GM18873 (cell line): ENCODE measurements around the gene PLA2G2A.
"Not testable (repeated sequence)": the region's sequence is repeated elsewhere in the genome, so short reads cannot be mapped to it uniquely, and the experiment has no call there.

Source experiments
- ATAC-seq: cut with Tn5 transposase; IDR thresholded peaks from one replicate; pipeline ENCODE4 v1.9.1; 2021; ENCODE audit warnings: mild to moderate bottlenecking, moderate library complexity, moderate number of reproducible peaks; ENCODE audit not compliant: unreplicated experiment, low FRiP score

PLA2G2A gene, protein sequence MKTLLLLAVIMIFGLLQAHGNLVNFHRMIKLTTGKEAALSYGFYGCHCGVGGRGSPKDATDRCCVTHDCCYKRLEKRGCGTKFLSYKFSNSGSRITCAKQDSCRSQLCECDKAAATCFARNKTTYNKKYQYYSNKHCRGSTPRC

DNA sequence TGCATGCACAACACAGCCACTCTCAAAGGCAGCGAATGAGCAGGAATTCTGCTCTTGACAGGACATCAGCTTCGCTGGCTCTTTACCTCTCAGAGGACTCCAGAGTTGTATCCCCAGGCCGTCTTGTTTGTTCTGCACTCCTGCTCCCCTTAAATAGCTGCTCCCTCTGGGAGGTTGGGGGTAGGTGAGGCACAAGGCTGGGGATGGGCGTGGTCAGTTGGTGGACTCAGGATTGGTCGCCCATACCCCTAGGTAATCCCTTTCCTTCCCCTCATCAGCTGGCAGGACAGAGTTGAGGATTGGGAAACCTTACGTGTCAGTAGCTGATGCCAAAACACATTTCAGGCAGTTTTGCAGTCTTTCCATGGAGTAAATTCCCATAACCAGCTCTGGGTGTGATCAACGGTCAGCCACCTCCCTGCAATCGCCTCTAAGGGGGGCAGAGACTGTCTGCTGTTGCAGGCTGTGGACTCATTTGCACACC is at the start of gene PLA2G2A:
PLA2G2A (minus strand) TSS at position 125 of the 484 bp plus-strand sequence. CDS start 845 bp downstream, outside the sequence.
- ATAC-seq = no peak

DNA sequence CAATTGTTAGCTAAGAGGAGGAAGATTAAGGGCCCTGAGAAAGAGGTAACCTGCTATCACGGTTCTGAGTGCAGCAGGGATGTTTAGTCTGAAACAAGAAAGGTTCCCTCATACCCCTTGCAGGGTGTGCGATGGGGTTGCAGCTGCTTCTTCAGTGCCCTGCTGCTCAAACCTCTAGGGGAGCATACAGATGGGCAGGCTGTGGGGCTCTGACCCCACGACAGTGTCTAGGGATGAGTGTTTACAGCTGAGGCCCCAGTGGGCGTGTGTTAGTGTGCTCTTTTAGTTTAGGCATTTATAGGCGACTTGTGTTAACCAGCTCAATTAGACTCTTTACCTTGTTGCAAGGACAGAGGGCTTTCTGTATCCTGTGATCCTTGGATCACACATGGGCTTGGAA is 49.3 kb upstream of the PLA2G2A start:
- no peak for ATAC-seq

DNA sequence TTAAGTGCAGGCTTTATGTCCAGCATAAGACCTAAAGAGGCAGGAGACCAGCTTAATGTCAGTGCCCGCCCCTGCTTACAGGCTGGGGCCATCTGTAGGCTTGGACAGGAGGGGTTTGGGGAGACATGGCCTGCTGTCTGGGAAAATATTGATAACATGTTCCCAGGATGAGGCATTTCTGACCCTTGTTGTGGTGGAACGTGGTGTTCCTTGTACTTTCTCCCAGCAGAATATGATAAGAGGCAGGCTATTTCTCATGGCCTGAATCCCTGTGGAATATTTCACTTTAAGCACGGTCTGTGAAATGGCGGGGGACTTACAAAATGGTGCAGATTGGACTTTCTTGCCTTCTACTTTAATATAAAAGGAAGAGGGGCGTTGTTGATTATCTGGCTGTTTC is 48.7 kb upstream of the PLA2G2A start:
- ATAC-seq = no peak

DNA sequence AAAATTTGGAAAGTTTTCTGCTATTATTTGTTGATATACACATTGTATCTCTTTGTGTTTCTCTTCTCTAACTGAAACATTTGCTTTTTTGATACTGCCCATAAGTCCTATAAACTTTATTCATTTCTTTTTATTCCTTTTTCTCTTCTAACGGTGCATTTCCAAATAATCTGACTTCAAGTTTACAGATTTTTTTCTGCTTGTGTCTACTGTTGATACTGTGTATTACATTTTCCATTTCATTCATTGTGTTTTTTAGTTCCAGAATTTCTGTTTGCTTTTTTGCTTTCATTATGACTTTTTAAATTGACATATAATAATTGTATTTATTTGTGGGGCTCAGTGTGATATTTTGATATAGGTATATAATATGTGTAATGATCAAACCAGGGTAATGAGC is 38.3 kb upstream of the PLA2G2A start:
- no peak for ATAC-seq

GRCh38 chr1:20014153-20014552 is 34.7 kb upstream of the PLA2G2A start:
- ATAC-seq = no peak

DNA sequence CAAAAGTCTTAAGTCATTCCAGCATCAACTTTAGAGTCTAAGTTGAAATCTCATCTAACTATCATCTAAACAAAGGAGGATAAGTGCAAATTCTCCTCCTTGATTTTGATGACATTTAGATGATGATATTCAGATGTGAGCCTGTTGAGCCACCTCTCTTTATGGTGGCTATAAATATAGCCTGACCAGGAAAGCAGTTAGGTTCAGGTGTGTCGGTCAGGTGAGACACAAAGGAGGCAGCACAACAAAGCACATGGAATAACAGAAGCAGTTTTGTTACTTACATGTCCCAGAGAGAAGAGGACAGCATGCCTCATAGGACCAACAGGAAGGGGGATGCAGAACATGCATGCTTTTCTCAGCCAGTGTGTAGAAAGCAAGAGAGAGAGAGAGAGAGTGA is 30.6 kb upstream of the PLA2G2A start:
- ATAC-seq = no peak

- ATAC-seq = no peak
These were observed 29.8 kb upstream of the PLA2G2A start for GRCh38 chr1:20009212-20009611.

GRCh38 chr1:20008391-20008841 is 29.0 kb upstream of the PLA2G2A start:
- ATAC-seq = no peak

GRCh38 chr1:19998823-19999222 is 19.4 kb upstream of the PLA2G2A start:
- not testable (repeated sequence) for ATAC-seq

DNA sequence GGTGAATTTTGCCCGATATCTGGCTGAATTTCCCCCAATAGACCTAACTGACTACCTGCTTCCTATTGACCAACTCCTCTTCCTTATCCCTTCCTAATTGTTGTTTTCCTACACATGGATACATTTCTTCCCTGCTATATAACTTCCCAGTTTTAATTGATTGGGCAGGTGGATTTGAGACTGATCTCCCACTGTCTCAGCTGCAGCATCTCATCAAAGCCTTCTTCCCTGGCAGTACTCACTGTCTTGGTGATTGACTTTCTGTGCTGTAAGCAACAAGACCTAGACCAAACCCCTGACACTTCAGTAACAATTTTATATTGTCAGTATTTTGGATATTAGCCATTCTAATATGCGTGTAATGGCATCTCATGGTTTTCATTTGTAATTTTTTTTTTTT is 11.3 kb upstream of the PLA2G2A start:
- ATAC-seq = no peak

- ATAC-seq = not testable (repeated sequence)
These were observed 10.8 kb upstream of the PLA2G2A start for GRCh38 chr1:19990182-19990582.

- no peak for ATAC-seq
These were observed 9.0 kb upstream of the PLA2G2A start for GRCh38 chr1:19988267-19989006.

DNA sequence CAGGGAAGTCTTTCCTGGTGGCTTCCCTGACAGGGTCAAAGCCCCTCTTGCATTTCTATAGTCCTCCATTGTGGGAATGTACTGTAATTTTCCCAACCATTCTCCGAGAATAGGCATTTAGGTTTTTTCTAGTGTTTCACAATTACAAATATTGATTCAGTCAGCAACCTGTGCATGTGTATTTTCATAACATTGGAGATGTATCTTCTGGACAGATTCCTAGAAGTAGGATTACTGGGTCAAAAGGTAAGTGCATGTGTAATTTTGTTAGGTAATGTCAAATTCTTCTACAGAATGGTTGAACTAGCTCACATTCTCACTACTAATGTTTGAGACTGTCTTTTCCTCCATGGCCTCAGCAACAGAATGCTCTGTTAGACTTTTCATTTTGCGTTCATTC is 8.3 kb upstream of the PLA2G2A start:
- no peak for ATAC-seq

- not testable (repeated sequence) for ATAC-seq
These were observed 5.1 kb upstream of the PLA2G2A start for GRCh38 chr1:19984409-19985016.

DNA sequence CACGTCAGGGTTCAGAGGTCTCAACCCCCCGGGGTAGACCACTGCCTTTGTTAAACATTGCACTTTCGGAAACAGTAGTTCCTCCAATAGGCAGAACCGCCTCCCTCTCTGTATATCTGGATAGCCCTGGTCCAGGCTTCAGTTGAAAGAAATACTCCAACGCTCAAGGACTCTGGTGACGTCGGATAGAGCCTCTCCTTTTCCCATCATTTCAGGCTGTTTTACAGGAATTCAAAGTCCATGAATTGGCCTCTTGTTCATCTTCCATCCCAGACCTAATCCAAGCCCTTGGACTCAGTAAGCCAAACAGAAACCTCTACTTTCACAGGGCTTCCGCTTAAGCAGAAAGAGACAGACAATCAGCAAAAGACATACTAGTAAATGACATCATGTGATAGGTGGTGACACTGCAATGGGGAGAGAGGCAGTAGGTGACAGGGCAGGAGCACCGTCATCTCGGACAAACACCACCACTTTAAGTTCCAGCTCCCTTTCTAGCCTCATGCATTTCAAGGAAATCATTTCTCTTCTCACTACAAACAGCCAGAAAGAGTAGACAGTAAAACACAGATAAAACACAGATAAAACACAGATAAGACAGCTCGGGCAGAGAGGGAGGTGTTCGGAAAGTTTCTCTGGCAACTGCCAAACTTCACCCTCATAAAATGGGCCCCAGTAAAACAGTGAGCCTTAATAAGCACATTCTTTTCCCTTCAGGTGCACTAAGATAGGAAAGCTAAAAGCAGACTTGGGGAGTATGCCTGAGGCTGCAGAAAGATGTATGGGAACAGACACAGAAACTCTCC is 2.3 kb upstream of the PLA2G2A start:
- no peak for ATAC-seq

- ATAC-seq = no peak
These were observed 1.7 kb upstream of the PLA2G2A start for GRCh38 chr1:19981170-19981506.

DNA sequence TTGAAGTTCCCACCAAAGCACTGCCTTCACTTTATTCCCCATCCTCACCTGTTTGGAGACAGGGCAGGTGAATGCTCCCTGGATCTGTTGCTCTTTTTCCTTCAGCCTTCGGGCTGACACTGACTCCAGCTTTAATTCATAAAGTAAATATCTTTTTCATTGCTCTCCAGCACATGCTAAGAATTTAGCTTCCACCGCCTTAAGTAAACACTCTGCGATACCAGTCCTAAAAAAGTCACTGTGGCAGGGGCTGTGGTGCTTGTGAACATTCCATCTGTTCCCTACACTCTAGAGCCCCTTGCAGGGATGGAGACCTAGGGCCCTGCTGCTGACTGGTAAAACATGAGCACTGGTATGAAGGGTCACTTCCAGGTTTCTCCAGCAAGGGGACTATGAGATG is 896 bp upstream of the PLA2G2A start:
- no peak for ATAC-seq

GRCh38 chr1:19978143-19978542 is 1.3 kb downstream of the PLA2G2A start:
- ATAC-seq = no peak

DNA sequence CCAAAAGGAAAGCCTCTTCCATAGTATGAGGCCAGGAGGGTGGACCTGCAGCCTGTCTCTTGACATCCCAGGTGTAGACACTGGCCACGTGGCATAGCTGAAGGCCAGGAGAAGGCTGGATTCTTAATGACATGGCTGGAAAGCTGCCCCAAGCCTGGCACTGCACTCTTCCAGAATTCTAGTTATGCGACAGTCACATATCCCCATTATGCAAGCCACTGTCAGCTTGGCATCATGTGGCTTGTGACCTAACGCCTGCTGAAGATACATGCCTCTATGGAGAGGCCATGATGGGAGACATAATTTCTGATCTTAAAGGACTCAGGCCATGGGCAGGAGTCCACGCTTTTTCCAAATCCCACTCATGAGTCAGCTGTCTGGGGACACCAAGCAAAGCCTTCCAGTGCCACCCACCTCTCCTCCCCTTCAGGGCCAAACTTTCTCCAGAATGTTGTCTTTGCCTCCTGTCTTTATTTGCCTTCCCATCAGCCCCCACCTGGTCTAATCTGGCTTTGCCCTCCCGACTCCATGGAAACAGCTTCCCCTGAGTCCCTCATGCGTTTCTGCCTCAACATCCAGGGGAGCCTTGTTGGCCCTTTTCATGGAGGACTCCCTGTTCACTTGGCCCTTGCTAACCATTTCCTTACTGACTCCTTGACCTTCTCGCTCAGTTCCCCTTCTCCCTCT is 3.0 kb downstream of the PLA2G2A start:
- no peak for ATAC-seq

DNA sequence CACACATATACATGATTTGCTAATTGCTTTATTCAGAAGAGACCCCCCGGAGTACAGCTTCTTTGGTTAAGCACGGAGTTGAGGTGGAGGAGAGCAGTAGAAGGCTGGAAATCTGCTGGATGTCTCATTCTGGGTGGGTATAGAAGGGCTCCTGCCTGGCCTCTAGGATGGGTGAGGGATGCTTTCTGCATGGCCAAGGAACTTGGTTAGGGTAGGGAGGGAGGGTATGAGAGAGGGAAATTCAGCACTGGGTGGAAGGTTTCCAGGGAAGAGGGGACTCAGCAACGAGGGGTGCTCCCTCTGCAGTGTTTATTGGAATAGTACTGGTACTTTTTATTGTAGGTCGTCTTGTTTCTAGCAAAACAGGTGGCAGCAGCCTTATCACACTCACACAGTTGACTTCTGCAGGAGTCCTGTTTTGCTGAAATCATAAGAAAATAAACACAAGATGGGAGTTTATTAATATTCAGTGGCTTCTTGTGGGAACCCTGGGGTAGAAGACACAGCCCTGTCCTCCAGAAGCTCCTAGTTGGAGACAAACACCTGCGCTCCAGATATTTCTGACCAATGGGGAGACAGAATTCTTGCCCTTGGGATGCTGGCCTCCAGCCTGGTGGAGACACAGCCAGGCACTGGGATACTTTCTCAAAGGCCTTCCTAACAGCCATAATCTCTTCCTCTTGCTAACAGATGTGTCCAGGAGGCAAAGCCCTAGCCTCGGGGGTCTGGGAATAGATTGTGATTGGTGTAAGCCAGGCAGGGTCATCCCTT is 3.8 kb downstream of the PLA2G2A start:
- ATAC-seq = no peak
